A673 (cell line): ENCODE data around the gene ADAM12. TPM values are rescaled to one million over a fixed set of nuclear protein-coding genes. Genes with fewer than 3 reads are reported as not detected.

ENCODE experiments used
- BruUV-seq: library from RNA; stranded (reverse); fragments of 400-500 nt; replicated peaks from 2 replicates; lab custom pipeline; 2021; lab: Mats Ljungman, UMichigan
- CTCF ChIA-PET: fragments of 300-600 bp; sonication (Branson Sonifier 250); formaldehyde crosslinking; loops from one replicate; lab custom pipeline; 2022; ENCODE audit warnings: antibody characterized with exemption; lab: Charles Lee
- POLR2A ChIA-PET: fragments of 300-600 bp; sonication (Branson Sonifier 250); formaldehyde crosslinking; loops from one replicate; lab custom pipeline; 2022; ENCODE audit warnings: antibody characterized with exemption; ENCODE audit not compliant: low non-redundant PET; lab: Charles Lee
- DNase-seq: peaks from one replicate; pipeline ENCODE4 v3.0.0-alpha.2; 2015; ENCODE audit warnings: low spot score
- H3K27ac ChIP-seq: fragments of 200-600 bp; sonication (generic); 2 replicates; pipeline ENCODE4 v1.5.1; 2016; ENCODE audit warnings: mixed run types, low read depth, mild to moderate bottlenecking, mixed read lengths, antibody characterized with exemption, low read length; ENCODE audit not compliant: poor library complexity, severe bottlenecking
- H3K27me3 ChIP-seq: fragments of 200-600 bp; sonication (generic); replicated peaks from 2 replicates; pipeline ENCODE4 v1.6.1; 2017; ENCODE audit warnings: mixed run types, low read depth, mild to moderate bottlenecking, mixed read lengths, antibody characterized with exemption, low read length; ENCODE audit not compliant: insufficient read depth, poor library complexity
- H3K36me3 ChIP-seq: fragments of 200-600 bp; sonication (generic); 2 replicates; pipeline ENCODE4 v1.6.1; 2016; ENCODE audit warnings: mixed run types, mild to moderate bottlenecking, mixed read lengths, antibody characterized with exemption, low read length; ENCODE audit not compliant: insufficient read depth, poor library complexity, severe bottlenecking
- H3K4me1 ChIP-seq: fragments of 200-600 bp; sonication (generic); 2 replicates; pipeline ENCODE4 v1.6.1; 2017; ENCODE audit warnings: mixed run types, mild to moderate bottlenecking, mixed read lengths, antibody characterized with exemption, low read length; ENCODE audit not compliant: insufficient read depth, poor library complexity, severe bottlenecking
- H3K4me3 ChIP-seq: fragments of 200-600 bp; sonication (generic); 2 replicates; pipeline ENCODE4 v1.5.1; 2016; ENCODE audit warnings: low read depth, mixed run types, mild to moderate bottlenecking, mixed read lengths, low read length; ENCODE audit not compliant: poor library complexity, severe bottlenecking
- H3K9me3 ChIP-seq: fragments of 200-600 bp; sonication (generic); 2 replicates; pipeline ENCODE4 v1.6.1; 2016; ENCODE audit warnings: mixed run types, low read depth, mild to moderate bottlenecking, mixed read lengths, antibody characterized with exemption, low read length; ENCODE audit not compliant: poor library complexity, severe bottlenecking
- EZH2 ChIP-seq: fragments of 200-600 bp; sonication (generic); IDR thresholded peaks from 2 replicates; pipeline ENCODE4 v1.6.1; 2017; ENCODE audit warnings: borderline replicate concordance, low read depth, mild to moderate bottlenecking, mixed read lengths, antibody characterized with exemption, low read length; ENCODE audit not compliant: poor library complexity, severe bottlenecking
- intact Hi-C: fragments of 100-400 bp; cut with micrococcal nuclease; formaldehyde crosslinking; loops from one replicate; pipeline ENCODE4 v1.10.0; 2022; ENCODE audit not compliant: unreplicated experiment
- total RNA-seq: library from RNA; stranded (reverse); gene quantifications from 2 replicates; pipeline ENCODE4 v1.2.3, GENCODE V29; 2021
- TF ChIP-seq, protein P1 (sequence below): fragments of 300-800, 200-600 bp; sonication (generic); conservative IDR thresholded peaks from 2 replicates; pipeline ENCODE4 v1.5.1; 2017; ENCODE audit warnings: low read depth, mild to moderate bottlenecking, antibody characterized with exemption, low read length, moderate library complexity, mixed read lengths

The ADAM12 gene
- total RNA-seq, 1 experiment from 2014 or later, result 0.17 TPM

- no peak overlapping the region for H3K27ac ChIP-seq
- ChIA-PET POLR2A (no interaction called here), CTCF (no interaction called here)
- no peak for DNase-seq
- no peaks in the 10 kb centered on the region for H3K36me3 ChIP-seq
- H3K27me3 ChIP-seq, result no peaks in the 10 kb centered on the region
- TF ChIP-seq, protein P1, sequence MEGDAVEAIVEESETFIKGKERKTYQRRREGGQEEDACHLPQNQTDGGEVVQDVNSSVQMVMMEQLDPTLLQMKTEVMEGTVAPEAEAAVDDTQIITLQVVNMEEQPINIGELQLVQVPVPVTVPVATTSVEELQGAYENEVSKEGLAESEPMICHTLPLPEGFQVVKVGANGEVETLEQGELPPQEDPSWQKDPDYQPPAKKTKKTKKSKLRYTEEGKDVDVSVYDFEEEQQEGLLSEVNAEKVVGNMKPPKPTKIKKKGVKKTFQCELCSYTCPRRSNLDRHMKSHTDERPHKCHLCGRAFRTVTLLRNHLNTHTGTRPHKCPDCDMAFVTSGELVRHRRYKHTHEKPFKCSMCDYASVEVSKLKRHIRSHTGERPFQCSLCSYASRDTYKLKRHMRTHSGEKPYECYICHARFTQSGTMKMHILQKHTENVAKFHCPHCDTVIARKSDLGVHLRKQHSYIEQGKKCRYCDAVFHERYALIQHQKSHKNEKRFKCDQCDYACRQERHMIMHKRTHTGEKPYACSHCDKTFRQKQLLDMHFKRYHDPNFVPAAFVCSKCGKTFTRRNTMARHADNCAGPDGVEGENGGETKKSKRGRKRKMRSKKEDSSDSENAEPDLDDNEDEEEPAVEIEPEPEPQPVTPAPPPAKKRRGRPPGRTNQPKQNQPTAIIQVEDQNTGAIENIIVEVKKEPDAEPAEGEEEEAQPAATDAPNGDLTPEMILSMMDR, result no peak
- TF ChIP-seq EZH2, result no peak
- intact Hi-C loops, result no loop called here
- no peak overlapping the region for H3K4me3 ChIP-seq
- H3K9me3 ChIP-seq, result no peaks in the 10 kb centered on the region
- no TSS peak for BruUV-seq
- no peaks in the 10 kb centered on the region for H3K4me1 ChIP-seq
These were observed 111.1 kb downstream of the ADAM12 start for GRCh38 chr10:126277181-126277580.

GRCh38 chr10:126272526-126272925, 115.8 kb downstream of the ADAM12 start:
- H3K4me1 ChIP-seq, result no peaks in the 10 kb centered on the region
- no peak for TF ChIP-seq EZH2
- TF ChIP-seq, protein P1, result no peak
- POLR2A ChIA-PET, result no interaction called here
- CTCF ChIA-PET, result no interaction called here
- H3K4me3 ChIP-seq, result no peak overlapping the region
- no TSS peak for BruUV-seq
- H3K27ac ChIP-seq, result no peak overlapping the region
- intact Hi-C loops, result no loop called here
- no peaks in the 10 kb centered on the region for H3K9me3 ChIP-seq
- no peaks in the 10 kb centered on the region for H3K27me3 ChIP-seq
- no peaks in the 10 kb centered on the region for H3K36me3 ChIP-seq
- no peak for DNase-seq

DNA sequence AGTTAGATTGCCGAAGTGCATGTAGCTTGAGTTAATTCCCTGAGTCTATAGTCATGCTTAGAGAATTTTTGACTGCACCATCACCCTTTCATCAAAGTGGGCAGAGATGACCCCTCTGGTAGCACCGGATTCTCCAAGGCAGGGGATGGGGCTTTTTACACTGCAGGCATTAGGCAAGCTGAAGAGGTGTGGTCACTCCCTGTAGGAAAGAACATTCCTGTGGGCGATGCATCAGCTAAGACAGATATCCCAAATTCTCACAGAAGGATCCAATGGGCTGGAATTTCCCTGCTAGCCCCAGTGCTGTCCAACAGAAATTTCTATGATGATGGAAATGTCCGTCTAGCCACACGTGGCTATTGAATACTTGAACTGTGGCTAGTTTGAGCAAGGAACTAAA, 118.2 kb downstream of the ADAM12 start:
- Histone ChIP-seq H3K9me3 (no peaks in the 10 kb centered on the region), H3K4me3 (no peak overlapping the region), H3K4me1 (no peaks in the 10 kb centered on the region), H3K27me3 (no peaks in the 10 kb centered on the region), H3K36me3 (no peaks in the 10 kb centered on the region), H3K27ac (no peak overlapping the region)
- TF ChIP-seq, protein P1, result no peak
- no peak for TF ChIP-seq EZH2
- POLR2A ChIA-PET, result no interaction called here
- intact Hi-C loops, result no loop called here
- CTCF ChIA-PET, result interaction anchor here (0.8 kb wide), 1 partner anchor 117 kb away, joined by 3 read pairs; no protein-coding TSS in a partner anchor
- no TSS peak for BruUV-seq
- DNase-seq, result no peak
